DND-41 (cell line): Measurements from ENCODE around the gene PYCR2.

ENCODE experiments used
- ATAC-seq: fragments of 200-7000 bp; cut with Tn5 transposase; 3 replicates; pipeline ENCODE4 v1.9.1; 2021; ENCODE audit warnings: low read depth; ENCODE audit not compliant: insufficient read depth
- DNase-seq: peaks from one replicate; pipeline ENCODE4 v3.0.0-alpha.2; 2020
- H2AFZ ChIP-seq: 2 replicates; pipeline ENCODE4 v1.6.0; 2012; ENCODE audit warnings: low read depth, low read length
- H3K27ac ChIP-seq: 2 replicates; pipeline ENCODE4 v1.5.1; 2012; ENCODE audit warnings: low read length, inconsistent platforms
- H3K27me3 ChIP-seq: fragments of 200-600 bp; sonication (generic); 2 replicates; pipeline ENCODE4 v1.6.0; 2012; ENCODE audit warnings: low read length, mild to moderate bottlenecking, inconsistent platforms; ENCODE audit not compliant: insufficient read depth, poor library complexity
- H3K36me3 ChIP-seq: 2 replicates; pipeline ENCODE4 v1.5.1; 2012; ENCODE audit warnings: low read length, inconsistent platforms; ENCODE audit not compliant: insufficient read depth
- H3K4me1 ChIP-seq: 2 replicates; pipeline ENCODE4 v1.5.1; 2012; ENCODE audit warnings: mild to moderate bottlenecking, low read length; ENCODE audit not compliant: insufficient read depth
- H3K4me2 ChIP-seq: 2 replicates; pipeline ENCODE4 v1.6.0; 2012; ENCODE audit warnings: mild to moderate bottlenecking, moderate library complexity, low read length, inconsistent platforms; ENCODE audit not compliant: insufficient read depth
- H3K4me3 ChIP-seq, 2 experiments: fragments of 200-600 bp in 1 of 2; shearing (Covaris generic) in 1 of 2; 2 replicates each; pipeline ENCODE4 v1.5.1; 2012 to 2016; ENCODE audit warnings: inconsistent platforms in 2 of 2, low read length in 2 of 2, mild to moderate bottlenecking in 2 of 2, low read depth in 1 of 2, moderate library complexity in 1 of 2
- H3K79me2 ChIP-seq: 2 replicates; pipeline ENCODE4 v1.6.0; 2012; ENCODE audit warnings: low read length, inconsistent platforms; ENCODE audit not compliant: insufficient read depth
- H3K9ac ChIP-seq: 2 replicates; pipeline ENCODE4 v1.6.0; 2012; ENCODE audit warnings: low read depth, mild to moderate bottlenecking, inconsistent platforms, low read length, moderate library complexity
- H3K9me3 ChIP-seq: 2 replicates; pipeline ENCODE4 v1.5.1; 2012; ENCODE audit warnings: low read length, moderate library complexity, mild to moderate bottlenecking, inconsistent platforms; ENCODE audit not compliant: insufficient read depth, severe bottlenecking
- H4K20me1 ChIP-seq: 2 replicates; pipeline ENCODE4 v1.6.0; 2012; ENCODE audit warnings: low read length; ENCODE audit not compliant: insufficient read depth
- EZH2 ChIP-seq: IDR thresholded peaks from 3 replicates; pipeline ENCODE4 v1.6.1; 2012; ENCODE audit warnings: borderline replicate concordance, low read depth, mild to moderate bottlenecking, moderate library complexity, low read length, inconsistent platforms; ENCODE audit not compliant: severe bottlenecking
- TF ChIP-seq, protein P1 (sequence below): IDR thresholded peaks from 2 replicates; pipeline ENCODE4 v1.5.1; 2012; ENCODE audit warnings: borderline replicate concordance, low read length, moderate library complexity, mild to moderate bottlenecking; ENCODE audit not compliant: poor library complexity, severe bottlenecking; ENCODE audit errors: extremely low read depth

PYCR2 gene

DNA sequence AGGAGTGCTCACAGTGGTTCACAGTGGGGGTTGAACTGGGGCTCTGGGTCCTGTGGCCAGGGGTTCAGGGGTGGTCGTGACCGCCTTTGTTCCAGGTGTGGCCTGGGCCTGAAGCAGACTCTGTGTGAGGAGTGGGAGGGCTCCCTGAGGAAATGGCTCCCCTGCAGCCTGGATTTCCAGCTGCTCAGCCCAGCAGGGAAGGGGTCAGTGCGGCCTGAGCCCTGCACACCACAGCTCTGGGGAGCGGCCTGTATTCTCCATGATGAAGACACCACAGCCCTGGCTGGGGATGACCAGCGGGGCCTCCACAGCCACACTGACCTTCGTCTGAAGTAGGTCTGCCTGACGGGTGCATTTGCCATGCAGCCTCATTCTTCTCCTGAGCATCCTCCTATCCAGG is 16.7 kb downstream of the PYCR2 start:
- no peak for TF ChIP-seq EZH2
- TF ChIP-seq, protein P1, sequence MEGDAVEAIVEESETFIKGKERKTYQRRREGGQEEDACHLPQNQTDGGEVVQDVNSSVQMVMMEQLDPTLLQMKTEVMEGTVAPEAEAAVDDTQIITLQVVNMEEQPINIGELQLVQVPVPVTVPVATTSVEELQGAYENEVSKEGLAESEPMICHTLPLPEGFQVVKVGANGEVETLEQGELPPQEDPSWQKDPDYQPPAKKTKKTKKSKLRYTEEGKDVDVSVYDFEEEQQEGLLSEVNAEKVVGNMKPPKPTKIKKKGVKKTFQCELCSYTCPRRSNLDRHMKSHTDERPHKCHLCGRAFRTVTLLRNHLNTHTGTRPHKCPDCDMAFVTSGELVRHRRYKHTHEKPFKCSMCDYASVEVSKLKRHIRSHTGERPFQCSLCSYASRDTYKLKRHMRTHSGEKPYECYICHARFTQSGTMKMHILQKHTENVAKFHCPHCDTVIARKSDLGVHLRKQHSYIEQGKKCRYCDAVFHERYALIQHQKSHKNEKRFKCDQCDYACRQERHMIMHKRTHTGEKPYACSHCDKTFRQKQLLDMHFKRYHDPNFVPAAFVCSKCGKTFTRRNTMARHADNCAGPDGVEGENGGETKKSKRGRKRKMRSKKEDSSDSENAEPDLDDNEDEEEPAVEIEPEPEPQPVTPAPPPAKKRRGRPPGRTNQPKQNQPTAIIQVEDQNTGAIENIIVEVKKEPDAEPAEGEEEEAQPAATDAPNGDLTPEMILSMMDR, result no peak
- no peak overlapping the region for H3K9ac ChIP-seq
- no peaks in the 10 kb centered on the region for H3K4me1 ChIP-seq
- DNase-seq, result no peak
- ATAC-seq, result no peak
- H3K79me2 ChIP-seq, result no peaks in the 10 kb centered on the region
- H3K4me3 ChIP-seq, result no peak overlapping the region
- H3K4me2 ChIP-seq, result no peak overlapping the region
- no peak overlapping the region for H3K27ac ChIP-seq
- H4K20me1 ChIP-seq, result no peaks in the 10 kb centered on the region
- no peaks in the 10 kb centered on the region for H3K27me3 ChIP-seq
- no peak overlapping the region for H2AFZ ChIP-seq
- no peaks in the 10 kb centered on the region for H3K9me3 ChIP-seq
- H3K36me3 ChIP-seq, result no peaks in the 10 kb centered on the region

DNA sequence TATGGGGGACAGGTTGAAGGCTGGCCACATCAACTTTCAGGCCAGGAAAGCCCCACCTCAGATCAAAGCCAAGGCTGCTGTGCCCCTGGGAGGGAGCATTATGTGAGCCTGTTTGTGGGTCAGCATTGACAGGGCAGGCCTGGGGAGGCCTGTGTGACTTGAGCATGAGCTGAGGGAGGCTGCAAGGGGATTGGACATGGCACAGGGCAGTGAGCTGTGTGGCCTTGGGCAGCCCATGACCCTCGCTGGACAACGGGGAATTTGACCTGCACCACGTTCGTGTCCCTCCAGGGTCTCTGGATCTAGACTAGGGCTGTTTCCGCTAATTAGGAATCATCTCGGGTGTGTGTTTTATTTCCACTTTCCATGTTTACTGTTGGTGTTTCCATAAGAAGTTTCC is 17.6 kb downstream of the PYCR2 start:
- Histone ChIP-seq H3K9me3 (no peaks in the 10 kb centered on the region), H3K4me1 (no peaks in the 10 kb centered on the region), H4K20me1 (no peaks in the 10 kb centered on the region), H3K79me2 (no peaks in the 10 kb centered on the region), H3K9ac (no peak overlapping the region), H3K27ac (no peak overlapping the region), H2AFZ (no peak overlapping the region), H3K4me2 (no peak overlapping the region), H3K27me3 (no peaks in the 10 kb centered on the region), H3K4me3 (no peak overlapping the region), H3K36me3 (no peaks in the 10 kb centered on the region)
- no peak for DNase-seq
- no peak for ATAC-seq
- TF ChIP-seq, protein P1, result no peak
- no peak for TF ChIP-seq EZH2

DNA sequence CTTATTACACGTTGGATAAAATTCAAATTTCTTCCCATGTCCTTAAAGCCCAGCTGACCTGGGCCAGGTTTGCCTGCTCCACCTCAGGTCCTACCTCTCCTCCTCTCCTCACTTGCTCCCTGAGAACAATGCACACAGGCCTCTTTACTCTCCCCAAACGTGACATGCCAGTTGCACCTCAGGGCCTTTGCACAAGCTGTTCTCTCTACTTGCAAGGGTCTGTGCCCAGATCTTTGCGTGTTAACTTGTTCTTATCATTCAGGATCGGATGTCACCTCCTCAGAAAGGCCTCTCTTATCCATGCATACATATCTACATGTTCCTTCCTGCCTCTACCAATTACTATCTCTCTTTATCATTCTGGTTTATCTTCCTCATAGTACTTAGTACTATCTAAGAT is 20.4 kb downstream of the PYCR2 start:
- TF ChIP-seq, protein P1, result no peak
- TF ChIP-seq EZH2, result no peak
- H3K4me3 ChIP-seq, result no peak overlapping the region
- H3K4me1 ChIP-seq, result no peaks in the 10 kb centered on the region
- no peaks in the 10 kb centered on the region for H3K36me3 ChIP-seq
- no peaks in the 10 kb centered on the region for H4K20me1 ChIP-seq
- ATAC-seq (no peak), DNase-seq (no peak)
- H2AFZ ChIP-seq, result no peak overlapping the region
- no peak overlapping the region for H3K9ac ChIP-seq
- H3K79me2 ChIP-seq, result no peaks in the 10 kb centered on the region
- H3K4me2 ChIP-seq, result no peak overlapping the region
- no peaks in the 10 kb centered on the region for H3K9me3 ChIP-seq
- H3K27ac ChIP-seq, result no peak overlapping the region
- H3K27me3 ChIP-seq, result no peaks in the 10 kb centered on the region
